ENCODE data around the gene PAX6.
"Not testable (repeated sequence)": the region's sequence is repeated elsewhere in the genome, so short reads cannot be mapped to it uniquely, and the experiment has no call there.

PAX6 gene

GRCh38 chr11:31767685-31768084, 43.4 kb downstream of the PAX6 start:
- DNase-seq (ENCODE audit: low read depth in 2 of 2) = no peak

- no peak for DNase-seq (ENCODE audit: low read depth in 2 of 2)
Measured at GRCh38 chr11:31767066-31767465, 44.1 kb downstream of the PAX6 start.

- no peak for DNase-seq (ENCODE audit: low read depth in 2 of 2)
Measured at GRCh38 chr11:31764766-31765165, 46.4 kb downstream of the PAX6 start.

GRCh38 chr11:31764261-31764660, 46.9 kb downstream of the PAX6 start:
- no peak for DNase-seq (ENCODE audit: low read depth in 2 of 2)

GRCh38 chr11:31763296-31763695, 47.8 kb downstream of the PAX6 start:
- no peak for DNase-seq (ENCODE audit: low read depth in 2 of 2)

GRCh38 chr11:31761636-31762035, 49.5 kb downstream of the PAX6 start:
- no peak for DNase-seq (ENCODE audit: low read depth in 2 of 2)

GRCh38 chr11:31757260-31757835, 53.8 kb downstream of the PAX6 start:
- no peak for DNase-seq (ENCODE audit: low read depth in 2 of 2)

GRCh38 chr11:31747581-31747980, 63.5 kb downstream of the PAX6 start:
- DNase-seq (ENCODE audit: low read depth in 2 of 2) = no peak

GRCh38 chr11:31740731-31741368, 70.3 kb downstream of the PAX6 start:
- not testable (repeated sequence) for DNase-seq (ENCODE audit: low read depth in 2 of 2)

GRCh38 chr11:31740131-31740530, 71.0 kb downstream of the PAX6 start:
- DNase-seq (ENCODE audit: low read depth in 2 of 2) = no peak
